Left lobe of liver (tissue), 2 donors: Measurements from ENCODE around the gene CPA4. TPM values are rescaled to one million over a fixed set of nuclear protein-coding genes. Genes with fewer than 3 reads are reported as not detected.

Experiments used
- ATAC-seq: fragments of 200-7000 bp; cut with Tn5 transposase; one replicate; pipeline ENCODE4 v1.9.1; 2020; ENCODE audit warnings: mild to moderate bottlenecking, moderate library complexity
- DNase-seq: peaks from one replicate; pipeline ENCODE4 v3.0.0-alpha.2; 2020; ENCODE audit warnings: low spot score
- total RNA-seq: library from RNA; stranded (reverse); gene quantifications from one replicate; pipeline ENCODE4 v1.2.1, GENCODE V29; 2021
- donor health status: DM: no; HTN: no; CAD: no; lungs with moderate emphysema.
- donor health status: DM: no; HTN: yes; CAD: no.

Gene CPA4
- total RNA-seq, 1 donor from 2014 or later = not detected

DNA sequence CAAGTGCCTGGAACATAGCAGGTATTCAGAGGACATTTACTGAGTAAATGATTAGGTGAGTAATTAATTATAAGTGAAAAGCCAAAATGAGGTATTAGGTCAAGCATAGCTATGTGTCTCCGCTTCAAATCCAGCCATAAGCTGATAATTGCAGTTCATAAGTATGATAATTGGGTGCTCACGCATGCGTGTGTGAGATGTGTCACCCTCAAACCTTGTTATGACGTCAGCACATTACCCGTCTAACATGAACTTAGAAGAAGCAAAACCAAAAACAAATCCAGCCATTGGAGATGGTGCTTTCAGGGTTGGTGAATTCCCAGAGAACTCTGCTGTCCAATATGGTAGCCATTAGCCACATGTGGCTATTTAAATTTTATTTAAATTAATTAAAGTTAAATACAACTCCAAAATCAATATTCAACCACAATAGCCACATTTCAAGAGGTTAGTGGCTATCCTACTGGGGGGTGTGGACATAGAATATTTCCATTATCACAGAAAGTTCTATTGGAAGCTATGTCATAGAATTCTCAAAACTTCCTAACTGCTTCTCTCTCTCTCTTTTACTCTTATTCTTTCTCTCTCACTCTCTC is 51.4 kb downstream of the CPA4 start, which contains the start of gene CPA5:
Gene CPA5 (plus strand): TSS at position 546 of the 596 bp plus-strand sequence. CDS start 1,670 bp downstream, outside the sequence.
- ATAC-seq (no peak), DNase-seq (no peak)

DNA sequence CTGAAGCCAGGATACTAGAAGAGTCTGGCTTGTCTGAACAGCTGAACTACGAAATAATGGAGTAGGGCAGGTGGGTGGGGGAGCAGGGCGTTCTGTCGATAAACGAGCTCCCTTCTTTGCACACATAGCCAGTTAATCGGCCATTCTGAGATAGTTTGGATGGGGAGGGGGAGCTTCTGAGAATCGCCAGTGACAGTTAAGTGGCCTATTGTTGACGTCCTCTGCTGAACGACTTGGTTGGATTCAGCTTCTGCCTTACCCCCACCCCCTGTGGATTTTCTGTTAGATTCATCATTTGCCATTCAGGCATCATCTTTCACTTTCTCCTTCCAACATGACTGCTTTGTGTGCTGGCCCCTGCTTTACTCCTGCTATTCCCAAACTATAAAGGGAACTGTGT is 52.2 kb downstream of the CPA4 start:
- DNase-seq = no peak
- ATAC-seq = no peak

DNA sequence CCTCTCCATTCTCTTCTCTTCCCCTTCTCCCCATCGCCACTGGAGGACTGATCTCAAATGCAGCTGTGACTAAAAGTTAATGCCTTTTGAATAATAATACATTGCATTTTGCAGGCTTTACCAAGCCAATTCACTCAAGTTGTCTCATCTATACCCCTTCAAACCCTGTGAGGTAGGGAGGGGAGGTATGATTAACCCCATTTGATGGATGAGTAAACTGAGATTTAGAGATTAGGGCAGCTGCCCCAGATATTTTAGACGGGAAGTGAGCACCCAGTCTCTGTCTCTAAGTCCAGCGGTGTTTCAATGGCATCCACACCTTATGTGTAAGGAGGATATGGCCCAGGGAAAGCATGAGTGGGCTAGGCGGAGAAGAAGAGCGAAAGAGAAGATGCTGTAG is 52.8 kb downstream of the CPA4 start:
- no peak for DNase-seq
- no peak for ATAC-seq

DNA sequence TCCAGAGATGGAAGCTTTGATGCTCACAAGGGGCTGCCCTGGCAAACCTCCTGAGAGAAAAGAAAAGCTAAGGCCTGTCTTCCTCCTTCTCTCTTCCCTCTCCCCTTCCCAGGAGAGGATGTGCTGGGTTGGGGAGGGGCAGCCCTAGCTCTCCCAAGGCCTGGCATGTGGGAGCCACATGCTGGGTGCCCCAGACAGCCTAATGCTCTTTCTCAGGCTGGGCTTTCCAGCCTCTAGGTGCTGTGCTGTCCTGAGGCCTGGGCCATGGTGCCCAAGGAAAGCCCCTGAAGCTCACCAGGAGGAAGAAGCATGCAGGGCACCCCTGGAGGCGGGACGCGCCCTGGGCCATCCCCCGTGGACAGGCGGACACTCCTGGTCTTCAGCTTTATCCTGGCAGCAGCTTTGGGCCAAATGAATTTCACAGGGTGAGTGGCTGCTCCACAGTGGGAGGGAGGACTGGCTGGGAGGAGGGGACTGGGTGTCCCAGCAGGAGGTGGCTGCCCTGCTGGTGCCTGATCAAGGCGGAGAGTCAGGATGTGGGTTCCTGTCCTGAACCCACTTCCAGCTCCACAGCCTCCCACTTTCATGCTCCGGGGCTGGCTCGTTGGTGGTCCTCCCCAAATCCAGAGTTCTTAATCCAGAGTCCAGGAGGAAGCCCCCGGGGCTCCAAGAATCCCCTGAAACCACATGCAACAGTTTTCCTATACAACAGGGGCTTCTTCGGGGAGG is 53.4 kb downstream of the CPA4 start:
- DNase-seq = no peak
- ATAC-seq = no peak

DNA sequence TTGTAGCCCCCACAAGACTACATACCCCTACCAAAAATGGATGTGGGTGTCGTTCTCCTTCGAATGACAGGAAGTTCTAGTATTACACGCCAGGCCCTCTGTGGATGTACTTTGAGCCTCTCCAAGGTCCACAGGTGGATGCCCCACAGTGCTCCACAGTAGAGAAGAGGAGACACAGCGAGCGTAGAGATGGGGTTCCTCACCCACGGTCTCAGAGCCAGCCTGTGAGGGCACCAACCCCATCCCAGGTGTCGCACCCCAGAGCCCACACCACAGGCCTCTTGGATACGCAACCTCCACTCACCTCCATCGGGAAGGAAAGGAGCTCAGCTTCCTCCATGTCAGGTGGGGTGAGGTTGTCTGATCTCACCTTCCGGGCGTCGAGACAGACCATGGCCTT is 54.0 kb downstream of the CPA4 start:
- ATAC-seq (no peak), DNase-seq (peak; percentile 39)

DNA sequence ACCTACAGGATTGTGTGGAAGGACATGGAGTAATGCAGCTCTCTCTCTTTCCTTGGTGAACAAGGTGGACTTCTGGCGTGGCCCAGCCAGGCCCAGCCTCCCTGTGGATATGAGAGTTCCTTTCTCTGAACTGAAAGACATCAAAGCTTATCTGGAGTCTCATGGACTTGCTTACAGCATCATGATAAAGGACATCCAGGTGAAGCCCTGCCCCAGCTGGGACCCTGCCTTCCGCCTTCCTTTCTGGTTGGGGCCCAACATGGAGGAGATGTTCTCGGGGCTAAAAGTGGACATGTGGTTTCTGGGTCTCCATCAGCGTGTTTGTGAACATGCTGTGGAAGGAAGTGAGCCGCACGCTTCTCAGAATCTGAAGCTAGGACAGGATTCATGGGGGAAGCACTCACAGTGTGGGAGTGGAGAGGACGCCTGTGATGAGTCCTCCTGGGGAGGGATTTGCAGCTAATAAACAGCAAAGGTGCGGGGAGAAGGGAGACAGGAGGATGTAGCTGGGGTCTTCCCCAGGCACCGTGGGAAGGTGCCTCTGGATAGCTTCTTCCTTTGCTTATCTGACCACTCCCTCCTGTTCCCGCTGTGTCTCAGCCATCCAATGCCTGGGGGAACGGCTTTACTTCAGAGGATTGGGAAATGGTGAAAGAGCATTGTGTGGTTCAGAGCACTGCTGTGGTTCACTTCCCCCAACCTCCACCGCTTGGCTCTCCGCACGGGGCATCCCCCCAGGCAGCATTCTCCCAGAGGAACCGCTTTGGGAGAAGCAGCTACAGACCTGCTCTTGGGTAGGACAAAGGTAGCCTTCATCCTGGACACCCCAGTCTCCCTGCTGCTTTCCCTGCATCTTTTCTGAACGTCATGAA is 57.2 kb downstream of the CPA4 start:
- ATAC-seq = no peak
- DNase-seq = no peak

DNA sequence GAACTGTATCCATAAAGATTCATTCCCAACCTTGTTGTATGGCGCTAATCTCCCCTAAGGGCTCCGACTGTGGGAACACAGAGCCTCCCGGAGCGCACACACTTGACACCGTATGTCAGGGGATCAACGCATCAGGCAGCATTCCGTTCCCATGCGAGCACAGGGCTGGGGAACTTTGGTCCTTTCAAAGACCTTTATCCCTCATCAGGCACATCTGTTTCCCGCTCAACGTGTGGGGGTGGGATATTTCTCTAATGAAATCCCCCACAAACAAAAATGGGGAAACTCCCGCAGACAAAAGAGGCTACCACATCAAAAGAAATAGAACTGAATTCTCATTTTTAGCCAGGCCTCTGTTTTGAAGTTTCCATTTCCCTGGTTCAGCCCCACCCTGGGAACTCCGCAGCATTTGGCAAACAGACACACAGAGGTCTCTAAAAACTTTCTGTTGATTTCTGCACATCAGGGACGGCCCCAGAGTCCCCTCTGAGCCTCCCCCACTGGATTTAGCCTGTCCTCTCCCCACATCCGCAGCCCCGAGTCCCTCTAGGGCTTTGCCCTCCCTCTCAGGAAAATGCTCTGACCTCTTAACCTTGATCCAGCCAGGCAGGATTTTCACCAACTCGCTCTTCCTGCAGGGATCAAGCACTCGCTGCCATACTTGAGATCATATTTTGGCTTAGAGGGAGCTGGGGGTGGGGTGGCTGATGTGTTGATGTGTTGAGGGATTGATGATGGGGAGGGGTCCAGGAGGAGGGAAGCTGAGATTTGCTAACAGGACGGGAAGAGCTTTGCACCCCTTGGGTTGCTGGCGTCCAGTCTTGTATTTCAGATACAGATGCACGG is 58.2 kb downstream of the CPA4 start:
- DNase-seq (peak; percentile 42), ATAC-seq (peak; percentile 59)

DNA sequence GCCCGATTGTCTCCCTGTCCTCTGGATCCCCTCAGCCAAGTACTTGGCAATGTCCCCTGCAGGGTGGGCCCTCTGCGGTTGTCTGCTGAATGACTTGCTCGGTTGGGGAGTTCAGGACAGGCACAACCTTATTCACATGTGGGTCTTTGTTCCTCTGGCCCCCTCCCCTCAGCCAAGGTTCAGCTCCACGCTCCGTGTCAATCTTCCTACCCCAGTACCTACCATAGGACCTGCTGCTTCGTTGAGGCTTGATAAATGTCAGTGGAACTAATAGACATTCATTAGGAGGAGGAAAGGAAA is 58.8 kb downstream of the CPA4 start:
- ATAC-seq (no peak), DNase-seq (no peak)

DNA sequence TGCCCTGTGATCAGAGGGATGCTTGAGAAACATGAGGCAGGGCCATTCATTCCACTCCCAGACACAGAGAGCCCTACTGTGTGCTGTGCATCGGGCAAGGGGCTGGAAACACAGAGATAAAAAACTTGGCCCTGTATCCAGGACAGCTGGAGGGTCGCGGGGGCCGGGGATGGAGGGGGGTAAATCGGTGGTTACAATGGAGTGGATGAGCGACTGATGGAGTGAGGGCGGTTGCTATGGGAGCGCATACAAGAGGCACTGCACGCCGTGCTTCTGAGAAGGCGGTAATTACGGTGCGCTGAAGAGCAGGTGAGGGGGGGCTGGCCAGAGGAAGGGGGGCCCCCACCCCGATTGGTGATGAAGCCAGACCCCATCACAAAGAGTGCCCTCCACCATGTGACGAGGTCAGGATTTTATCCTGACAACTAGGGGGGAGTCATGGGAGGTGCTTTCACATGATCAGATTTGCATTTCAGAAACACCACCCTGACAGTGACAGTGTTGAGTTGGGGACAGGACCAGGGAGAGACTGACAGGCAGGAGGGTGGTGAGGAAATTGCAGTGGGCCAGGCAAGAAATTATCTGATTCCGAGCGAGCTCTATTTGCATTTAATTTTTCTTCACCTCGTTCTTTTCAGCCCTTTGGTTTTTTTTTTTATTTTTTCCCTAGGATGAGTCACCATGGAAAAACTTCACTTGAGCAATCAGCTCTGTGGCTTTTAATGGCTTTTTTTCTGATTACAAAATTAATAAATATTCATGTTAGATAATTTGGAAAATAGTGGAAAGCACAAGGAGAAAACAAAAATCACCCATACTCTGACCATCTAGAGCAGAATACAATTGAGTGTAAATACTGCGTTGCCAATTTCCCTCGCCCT is 59.5 kb downstream of the CPA4 start:
- no peak for ATAC-seq
- no peak for DNase-seq

DNA sequence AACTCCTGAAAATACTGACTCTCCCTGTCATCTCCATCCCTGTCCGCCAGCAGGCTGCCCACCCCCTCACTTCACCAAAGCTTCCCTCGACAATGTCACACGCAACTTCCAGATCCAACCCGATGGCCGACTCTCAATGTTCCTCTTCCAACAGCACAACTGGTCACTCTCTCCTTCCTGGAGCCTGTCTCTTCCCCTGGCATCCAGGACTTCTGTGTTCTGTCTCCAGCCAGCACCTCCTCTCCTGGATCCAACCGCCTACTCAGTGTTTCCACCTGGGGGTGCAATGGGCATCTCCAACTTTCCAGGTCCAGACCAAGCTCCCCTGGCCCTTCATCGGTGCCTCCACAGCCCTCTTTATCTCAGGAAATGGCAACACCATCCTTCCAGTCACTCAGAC is 60.2 kb downstream of the CPA4 start:
- DNase-seq (peak; percentile 30), ATAC-seq (no peak)

DNA sequence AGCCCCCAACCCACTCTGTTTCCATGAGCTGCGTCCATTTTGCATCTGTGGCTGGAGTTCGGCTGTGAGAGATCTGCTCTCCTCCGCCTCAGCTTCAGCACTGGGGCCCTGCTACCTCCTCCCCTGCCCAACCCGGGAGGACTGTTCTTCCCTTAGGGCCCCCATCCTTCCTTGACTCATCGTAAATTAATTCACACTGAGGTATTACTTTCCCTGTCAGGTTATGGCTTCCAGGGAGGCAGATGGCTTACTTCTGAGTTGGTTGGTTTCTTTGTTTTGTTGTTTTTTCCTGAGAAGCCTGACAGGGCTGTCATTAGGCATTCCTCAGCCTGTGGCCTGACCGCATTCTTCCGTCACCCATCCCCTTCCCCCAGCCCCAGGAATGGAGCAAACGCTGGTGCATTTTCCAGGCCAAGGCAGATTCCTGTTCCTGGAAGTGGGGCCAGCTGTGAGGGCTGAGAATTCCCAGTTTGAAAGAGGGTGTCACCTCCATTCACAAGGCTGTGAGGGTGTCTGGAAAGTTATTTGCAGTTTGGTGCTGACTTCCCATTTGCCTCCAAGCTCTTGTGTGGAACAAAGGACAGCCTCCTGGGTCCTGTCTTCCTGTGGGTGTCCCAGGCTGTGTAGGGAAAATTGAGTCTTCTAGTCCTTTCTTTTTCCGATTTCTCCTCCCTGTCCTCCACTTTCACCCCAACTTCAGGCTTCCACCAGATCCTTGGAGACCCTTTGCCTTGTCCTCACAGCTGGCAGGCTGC is 63.3 kb downstream of the CPA4 start:
- ATAC-seq = peak; percentile 25
- no peak for DNase-seq

DNA sequence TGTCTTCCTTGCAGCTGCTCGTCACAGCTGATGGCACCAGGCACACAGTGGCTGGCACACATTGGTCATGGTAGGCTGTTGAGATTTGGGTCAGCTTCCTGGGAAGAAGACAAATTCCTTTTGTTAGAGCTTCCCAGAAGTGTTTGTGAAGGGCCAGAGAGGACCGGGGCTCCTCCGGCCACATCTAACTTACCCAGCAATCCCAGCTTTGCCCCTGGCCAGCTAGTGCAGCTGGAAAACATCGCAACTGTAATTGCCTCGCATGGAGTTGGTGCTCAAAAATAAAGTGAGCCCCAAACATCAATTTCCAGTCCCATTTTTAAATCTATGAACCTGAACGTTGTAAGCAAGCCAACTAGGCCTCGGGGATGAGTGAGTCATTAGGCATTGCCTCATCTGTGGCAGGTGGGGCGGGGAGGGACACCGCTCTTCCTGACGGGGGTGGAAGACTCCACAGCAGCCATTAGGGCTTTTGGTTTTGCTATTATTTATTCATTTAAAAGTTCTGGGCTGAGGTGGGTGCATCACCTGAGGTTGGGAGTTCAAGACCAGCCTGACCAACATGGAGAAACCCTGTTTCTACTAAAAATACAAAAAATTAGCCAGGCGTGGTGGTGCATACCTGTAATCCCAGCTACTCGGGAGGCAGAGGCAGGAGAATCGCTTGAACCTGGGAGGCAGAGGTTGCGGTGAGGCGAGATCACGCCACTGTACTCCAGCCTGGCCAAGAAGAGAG is 64.1 kb downstream of the CPA4 start:
- no peak for ATAC-seq
- DNase-seq = no peak

DNA sequence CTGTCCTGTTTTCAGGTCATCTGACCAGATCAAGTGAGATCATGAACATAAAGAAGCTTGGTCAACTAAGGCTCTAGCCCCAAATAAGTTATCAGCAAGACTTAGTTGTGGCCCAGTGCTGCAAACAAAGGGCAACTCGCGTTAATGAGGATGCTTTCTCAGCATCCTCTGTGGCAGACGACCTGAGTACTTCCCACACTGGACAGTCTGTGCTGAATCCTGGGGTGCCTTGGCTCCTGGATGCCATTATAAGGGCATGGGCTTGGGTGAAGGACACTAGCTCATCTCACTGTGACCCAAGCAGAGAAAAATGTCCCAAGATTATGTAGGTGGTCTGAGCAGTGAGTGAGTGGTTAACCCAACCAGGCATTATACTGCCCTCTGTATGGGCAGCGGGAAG is 65.5 kb downstream of the CPA4 start:
- ATAC-seq (no peak), DNase-seq (no peak)

DNA sequence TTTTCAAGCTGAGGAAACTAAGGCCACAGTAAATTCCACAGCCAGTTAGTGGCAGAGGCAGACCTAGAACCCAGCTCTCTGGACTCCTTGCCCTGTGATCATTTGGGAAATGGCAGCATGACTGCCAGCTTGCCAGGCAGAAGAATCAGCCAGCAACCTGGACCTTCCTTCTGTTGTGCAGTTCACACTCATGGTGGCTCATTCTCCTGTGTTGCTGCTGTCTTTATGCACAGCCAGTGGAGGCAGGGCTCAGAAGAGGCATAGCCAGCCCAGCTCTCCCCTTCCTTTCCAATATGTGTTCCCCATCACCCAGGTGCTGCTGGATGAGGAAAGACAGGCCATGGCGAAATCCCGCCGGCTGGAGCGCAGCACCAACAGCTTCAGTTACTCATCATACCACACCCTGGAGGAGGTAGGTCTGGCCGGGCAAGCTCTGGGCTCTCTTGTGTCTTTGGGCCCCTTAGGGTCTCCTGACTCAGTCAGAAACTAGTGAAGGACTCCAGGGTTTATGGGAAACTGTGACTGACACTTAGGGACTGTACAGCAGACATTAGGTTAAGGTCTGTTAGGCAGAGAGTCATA is 66.4 kb downstream of the CPA4 start:
- DNase-seq (no peak), ATAC-seq (no peak)

DNA sequence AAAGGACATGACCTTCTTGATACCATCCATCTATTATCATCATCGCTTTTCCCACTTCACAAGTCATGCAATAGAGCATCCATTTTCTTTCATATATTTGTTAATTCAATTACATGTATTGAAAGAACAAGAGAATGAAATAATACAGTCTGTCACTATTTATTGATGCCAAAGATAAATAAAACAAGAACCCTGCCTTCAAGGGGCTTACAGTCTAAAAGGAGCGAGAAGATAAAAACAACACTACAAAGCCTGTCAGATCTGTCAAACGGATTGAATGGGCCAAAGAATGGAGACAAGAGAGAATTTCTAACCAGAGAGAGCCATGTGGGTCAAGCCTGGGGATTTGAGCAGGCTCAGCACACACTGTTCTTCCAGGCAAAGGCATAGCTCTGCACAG is 67.6 kb downstream of the CPA4 start:
- no peak for ATAC-seq
- no peak for DNase-seq

DNA sequence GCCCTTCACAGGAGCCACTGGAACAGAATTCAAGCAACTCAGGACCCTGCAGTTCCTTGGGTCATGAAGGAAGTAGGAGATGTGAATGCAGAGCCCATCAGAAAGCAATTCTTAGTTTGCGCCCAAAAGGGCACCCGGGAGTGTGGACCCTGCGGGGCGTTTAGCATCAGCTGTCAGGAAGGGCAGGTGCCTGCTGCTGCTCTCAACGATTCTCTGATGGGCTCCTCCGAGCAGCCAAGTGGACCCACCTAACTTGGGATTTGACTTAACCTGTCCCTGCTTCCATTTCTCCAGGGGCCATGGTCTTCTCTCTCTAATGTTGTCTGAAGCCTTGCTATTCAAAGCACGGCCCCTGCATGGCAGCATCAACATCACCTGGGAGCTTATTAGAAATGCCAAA is 68.7 kb downstream of the CPA4 start:
- no peak for DNase-seq
- ATAC-seq = no peak

DNA sequence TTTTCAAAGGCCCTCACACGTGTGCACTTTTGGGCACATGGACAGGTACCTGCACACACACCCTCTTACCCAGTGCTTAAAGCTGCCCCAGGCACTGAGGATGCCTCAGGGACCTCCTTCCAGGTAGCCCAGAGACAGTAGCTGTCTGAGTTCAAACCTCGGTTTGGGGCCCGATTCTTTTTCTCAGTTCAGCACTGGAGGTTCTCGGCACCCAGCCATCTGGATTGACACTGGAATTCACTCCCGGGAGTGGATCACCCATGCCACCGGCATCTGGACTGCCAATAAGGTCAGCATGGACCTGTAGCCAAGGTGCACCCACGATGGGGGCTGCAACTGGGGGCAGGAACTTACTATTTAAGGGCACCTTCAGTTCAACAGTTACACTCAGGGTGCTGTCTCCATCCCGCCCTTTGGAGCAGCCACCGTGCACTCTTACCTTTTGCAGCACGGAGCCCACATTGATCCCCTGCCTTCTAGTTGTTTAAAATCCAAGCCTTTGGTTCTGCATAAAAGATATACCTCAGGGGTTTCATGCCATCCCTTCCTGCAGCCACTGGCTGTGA is 69.4 kb downstream of the CPA4 start:
- DNase-seq (no peak), ATAC-seq (no peak)
